PC-3 (cell line): Measurements from ENCODE around the gene PXMP4. TPM values are rescaled to one million over a fixed set of nuclear protein-coding genes. Genes with fewer than 3 reads are reported as not detected.

Experiments
- ATAC-seq: fragments of 200-7000 bp; cut with Tn5 transposase; 2 replicates; pipeline ENCODE4 v1.9.1; 2020; ENCODE audit warnings: mild to moderate bottlenecking, moderate library complexity
- BruUV-seq: library from RNA; stranded (reverse); fragments of 400-500 nt; replicated peaks from 2 replicates; lab custom pipeline; 2021; lab: Mats Ljungman, UMichigan
- CTCF ChIA-PET: fragments of 300-600 bp; sonication (Branson Sonifier 250); formaldehyde crosslinking; loops from one replicate; lab custom pipeline; 2022; ENCODE audit warnings: antibody characterized with exemption; lab: Charles Lee
- POLR2A ChIA-PET: fragments of 300-600 bp; sonication (Branson Sonifier 250); formaldehyde crosslinking; loops from one replicate; lab custom pipeline; 2022; ENCODE audit warnings: antibody characterized with exemption; ENCODE audit not compliant: unreplicated experiment; lab: Charles Lee
- DNase-seq: peaks from one replicate; pipeline ENCODE4 v3.0.0-alpha.2; 2015
- H2AFZ ChIP-seq: fragments of 300-600 bp; sonication (generic); 2 replicates; pipeline ENCODE4 v1.6.0; 2016; ENCODE audit warnings: antibody characterized with exemption, low read length
- H3F3A ChIP-seq: fragments of 300-600 bp; sonication (generic); one replicate; pipeline ENCODE4 v1.6.0; 2017; ENCODE audit warnings: antibody characterized with exemption, low read length, control low read depth, mild to moderate bottlenecking; ENCODE audit not compliant: unreplicated experiment
- H3K27ac ChIP-seq: fragments of 300-600 bp; sonication (generic); 2 replicates; pipeline ENCODE4 v1.5.1; 2016; ENCODE audit warnings: mild to moderate bottlenecking, low read length
- H3K27me3 ChIP-seq: fragments of 300-600 bp; sonication (generic); 2 replicates; pipeline ENCODE4 v1.6.1; 2016; ENCODE audit warnings: low read length, mixed read lengths
- H3K36me3 ChIP-seq: fragments of 300-600 bp; sonication (generic); 2 replicates; pipeline ENCODE4 v1.6.1; 2016; ENCODE audit warnings: low read depth, mixed run types, low read length, mixed read lengths
- H3K4me1 ChIP-seq: fragments of 300-600 bp; sonication (generic); 2 replicates; pipeline ENCODE4 v1.5.1; 2016; ENCODE audit warnings: low read length; ENCODE audit not compliant: insufficient read depth
- H3K4me2 ChIP-seq: fragments of 300-600 bp; sonication (generic); 2 replicates; pipeline ENCODE4 v1.6.0; 2016; ENCODE audit warnings: low read length
- H3K4me3 ChIP-seq: fragments of 300-600 bp; sonication (generic); 2 replicates; pipeline ENCODE4 v1.5.1; 2016; ENCODE audit warnings: mild to moderate bottlenecking, low read length, mixed read lengths
- H3K79me2 ChIP-seq: fragments of 300-600 bp; sonication (generic); 2 replicates; pipeline ENCODE4 v1.6.1; 2017; ENCODE audit warnings: low read length, mixed read lengths
- H3K9ac ChIP-seq: fragments of 300-600 bp; sonication (generic); 2 replicates; pipeline ENCODE4 v1.6.0; 2016; ENCODE audit warnings: mild to moderate bottlenecking, low read length
- H3K9me2 ChIP-seq: fragments of 300-600 bp; sonication (generic); replicated peaks from 2 replicates; pipeline ENCODE4 v1.6.1; 2016; ENCODE audit warnings: mixed run types, low read length, mixed read lengths
- H3K9me3 ChIP-seq: fragments of 300-600 bp; sonication (generic); 2 replicates; pipeline ENCODE4 v1.6.1; 2016; ENCODE audit warnings: low read length, mixed read lengths
- H4K20me1 ChIP-seq: fragments of 300-600 bp; sonication (generic); 2 replicates; pipeline ENCODE4 v1.6.1; 2016; ENCODE audit warnings: low read length, mixed read lengths
- EZH2 ChIP-seq: fragments of 300-600 bp; sonication (generic); IDR thresholded peaks from one replicate; pipeline ENCODE4 v1.6.1; 2017; ENCODE audit warnings: antibody characterized with exemption, mild to moderate bottlenecking, low read length; ENCODE audit not compliant: unreplicated experiment
- EZH2phosphoT487 ChIP-seq: fragments of 300-600 bp; sonication (generic); IDR thresholded peaks from 2 replicates; pipeline ENCODE4 v1.6.1; 2018; ENCODE audit warnings: mild to moderate bottlenecking, antibody characterized with exemption, low read length, borderline replicate concordance
- intact Hi-C: fragments of 100-400 bp; cut with micrococcal nuclease; formaldehyde crosslinking; loops from 2 replicates; pipeline ENCODE4 v1.9.0; 2023
- total RNA-seq: library from RNA; depleted of rRNA; stranded (reverse); fragments of >200 nt; gene quantifications from 2 replicates; pipeline ENCODE4 v1.2.3, GENCODE V29; 2014
- TF ChIP-seq, protein P1 (sequence below): fragments of 300-600 bp; sonication (generic); conservative IDR thresholded peaks from 2 replicates; pipeline ENCODE4 v1.5.1; 2017; ENCODE audit warnings: antibody characterized with exemption, low read depth, mild to moderate bottlenecking, low read length

PXMP4 gene
- total RNA-seq, 1 experiment from 2014 or later = not detected

DNA sequence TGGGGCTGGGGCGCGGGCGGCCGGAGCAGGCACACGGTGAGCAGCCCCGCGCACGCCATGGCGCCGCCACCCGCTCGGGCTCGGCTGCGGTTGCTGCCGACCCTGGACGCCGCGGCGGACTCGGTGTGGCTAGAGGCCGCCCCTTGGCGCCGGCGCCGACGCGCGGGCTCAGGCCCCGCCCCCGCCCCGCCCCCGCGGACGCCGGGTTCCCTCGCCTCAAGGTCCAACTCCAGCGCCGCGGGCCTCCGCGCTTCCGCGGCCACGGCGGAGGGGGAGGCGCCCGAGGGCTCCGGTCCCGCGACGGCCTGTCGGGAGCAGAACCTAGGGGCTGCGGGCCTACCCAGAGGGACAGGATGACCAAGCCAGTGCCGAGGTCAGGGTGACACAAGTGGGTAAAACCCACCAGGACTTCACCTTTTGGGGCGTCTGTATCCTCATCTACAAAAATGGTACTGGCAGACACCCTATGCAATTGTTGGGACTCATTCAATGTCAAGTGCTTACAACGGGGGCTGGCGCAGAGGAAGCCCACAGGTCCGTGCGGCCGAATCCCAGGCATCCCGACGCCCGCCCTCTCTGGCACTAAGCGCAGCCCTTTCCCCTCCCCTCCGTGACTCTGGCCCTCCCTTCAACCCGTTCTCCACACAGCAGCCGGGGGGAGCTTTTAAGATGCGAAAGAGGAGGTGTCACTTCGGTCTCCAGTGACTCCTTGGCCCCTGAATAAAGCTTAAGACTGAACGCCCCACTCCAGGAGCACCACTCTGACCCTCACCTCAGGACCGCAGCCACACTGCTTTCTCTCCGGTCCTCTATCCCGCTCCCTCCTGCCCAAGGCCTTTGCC lies 45.6 kb downstream of the PXMP4 start, which contains the start of gene NECAB3:
TSS of gene NECAB3 (minus strand) at position 135 of the 842 bp plus-strand sequence. CDS start at position 59, 76 bp downstream.
- no peaks in the 10 kb centered on the region for H3K9me2 ChIP-seq
- no peak within 1 kb of the TSS for H3K27ac ChIP-seq
- ChIA-PET CTCF (interaction anchor here (0.6 kb wide), 1 partner anchor 369 kb away, joined by 4 read pairs; no protein-coding TSS in a partner anchor), POLR2A (no interaction called here)
- H3K4me2 ChIP-seq = peak within 1 kb of the TSS; percentile 88
- peaks cover 25% of the 10 kb centered on the region for H3K79me2 ChIP-seq
- peak within 1 kb of the TSS; percentile 85 for H3K9ac ChIP-seq
- no peaks in the 10 kb centered on the region for H3K27me3 ChIP-seq
- ATAC-seq (peak; percentile 86), DNase-seq (peak; percentile 83)
- intact Hi-C loops = loop anchor here (5.0 kb wide), 1 partner anchor 58 kb away; the partner anchor contains the start of gene ZNF341
- BruUV-seq = TSS peak; percentile 83
- H3F3A ChIP-seq = peaks cover 5% of the 10 kb centered on the region
- no peaks in the 10 kb centered on the region for H3K9me3 ChIP-seq
- H2AFZ ChIP-seq = peak within 1 kb of the TSS; percentile 84
- no peaks in the 10 kb centered on the region for H4K20me1 ChIP-seq
- H3K36me3 ChIP-seq = peaks cover 8% of the 10 kb centered on the region
- peaks cover 21% of the 10 kb centered on the region for H3K4me1 ChIP-seq
- no peak for TF ChIP-seq EZH2phosphoT487
- TF ChIP-seq, protein P1, sequence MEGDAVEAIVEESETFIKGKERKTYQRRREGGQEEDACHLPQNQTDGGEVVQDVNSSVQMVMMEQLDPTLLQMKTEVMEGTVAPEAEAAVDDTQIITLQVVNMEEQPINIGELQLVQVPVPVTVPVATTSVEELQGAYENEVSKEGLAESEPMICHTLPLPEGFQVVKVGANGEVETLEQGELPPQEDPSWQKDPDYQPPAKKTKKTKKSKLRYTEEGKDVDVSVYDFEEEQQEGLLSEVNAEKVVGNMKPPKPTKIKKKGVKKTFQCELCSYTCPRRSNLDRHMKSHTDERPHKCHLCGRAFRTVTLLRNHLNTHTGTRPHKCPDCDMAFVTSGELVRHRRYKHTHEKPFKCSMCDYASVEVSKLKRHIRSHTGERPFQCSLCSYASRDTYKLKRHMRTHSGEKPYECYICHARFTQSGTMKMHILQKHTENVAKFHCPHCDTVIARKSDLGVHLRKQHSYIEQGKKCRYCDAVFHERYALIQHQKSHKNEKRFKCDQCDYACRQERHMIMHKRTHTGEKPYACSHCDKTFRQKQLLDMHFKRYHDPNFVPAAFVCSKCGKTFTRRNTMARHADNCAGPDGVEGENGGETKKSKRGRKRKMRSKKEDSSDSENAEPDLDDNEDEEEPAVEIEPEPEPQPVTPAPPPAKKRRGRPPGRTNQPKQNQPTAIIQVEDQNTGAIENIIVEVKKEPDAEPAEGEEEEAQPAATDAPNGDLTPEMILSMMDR = no peak
- no peak for TF ChIP-seq EZH2
- peak within 1 kb of the TSS; percentile 92 for H3K4me3 ChIP-seq

DNA sequence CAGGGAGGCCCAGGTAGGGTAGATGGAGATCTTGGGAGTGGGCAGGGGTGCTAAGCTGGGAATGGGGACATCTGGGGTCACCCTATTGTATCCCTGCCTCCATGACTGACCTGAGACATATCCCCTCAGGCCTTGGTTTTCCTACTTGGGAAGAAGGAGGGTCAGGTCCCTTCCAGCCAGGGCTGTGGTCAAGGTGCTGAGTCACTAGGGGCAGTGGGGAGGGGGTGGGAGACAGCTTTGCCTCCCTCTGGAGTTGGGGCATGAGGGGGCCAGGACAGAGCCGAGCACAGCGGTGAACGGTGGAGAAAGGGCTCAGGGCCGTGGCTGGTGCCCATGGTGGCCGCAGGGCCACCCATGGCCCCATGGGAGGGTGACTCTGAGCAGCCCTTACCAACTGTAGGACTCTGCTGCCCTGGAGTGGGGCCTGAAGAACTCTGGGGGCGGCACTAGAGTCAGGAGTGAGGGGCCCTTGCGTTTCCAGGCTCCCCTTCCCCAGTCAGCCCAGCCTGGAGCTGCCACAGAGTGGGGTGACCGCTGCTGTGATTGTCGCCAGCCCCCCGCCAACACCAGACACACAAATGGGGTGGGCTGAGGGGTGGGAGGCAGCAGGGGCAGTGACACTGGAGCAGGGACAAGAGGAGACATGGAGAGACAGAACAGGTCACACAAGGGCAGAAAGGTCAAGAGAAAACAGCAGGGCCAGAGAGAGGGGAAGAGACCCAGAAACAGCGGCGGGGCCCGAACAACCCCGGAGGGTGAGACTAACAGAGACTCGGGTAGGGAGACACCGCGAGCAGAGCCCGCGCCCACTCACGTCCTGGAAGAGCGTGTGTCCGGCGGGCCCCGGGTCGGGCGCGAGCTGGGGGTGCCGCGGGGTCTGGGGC lies 46.5 kb downstream of the PXMP4 start:
- ATAC-seq (peak; percentile 57), DNase-seq (peak; percentile 31)
- Histone ChIP-seq H2AFZ (peak overlapping the region; percentile 84), H3K4me3 (peak overlapping the region; percentile 92), H3K27me3 (no peaks in the 10 kb centered on the region), H3K79me2 (peaks cover 27% of the 10 kb centered on the region), H3K36me3 (peaks cover 10% of the 10 kb centered on the region), H3K4me1 (peaks cover 21% of the 10 kb centered on the region), H4K20me1 (no peaks in the 10 kb centered on the region), H3F3A (peaks cover 5% of the 10 kb centered on the region), H3K27ac (no peak overlapping the region), H3K9me2 (no peaks in the 10 kb centered on the region), H3K9me3 (no peaks in the 10 kb centered on the region), H3K9ac (peak overlapping the region; percentile 85), H3K4me2 (peak overlapping the region; percentile 88)
- ChIA-PET POLR2A (no interaction called here), CTCF (interaction anchor here (0.6 kb wide), 1 partner anchor 370 kb away, joined by 4 read pairs; no protein-coding TSS in a partner anchor)
- TF ChIP-seq EZH2 (no peak), EZH2phosphoT487 (no peak)
- TF ChIP-seq, protein P1 = no peak
- BruUV-seq = no TSS peak
- intact Hi-C loops = loop anchor here (5.0 kb wide), 1 partner anchor 59 kb away; the partner anchor contains the start of gene ZNF341
